Kidney (tissue), 14 donors: ENCODE measurements around the gene ETS1. TPM values are rescaled to one million over a fixed set of nuclear protein-coding genes. Genes with fewer than 3 reads are reported as not detected.
A peak's percentile ranks its signal among the peaks of the same experiment; 100 is the strongest.

Source experiments
- DNase-seq, 5 donors: peaks; one replicate each; pipeline ENCODE4 v3.0.0-alpha.2; 2013 to 2020
- FAIRE-seq: peaks from 2 replicates; lab custom pipeline; 2012; peaks lifted over from hg19 to GRCh38; lab: Jason Lieb, UNC
- H3K27ac ChIP-seq, 2 donors: one replicate each; pipeline ENCODE4 v1.7.0; 2013; ENCODE audit warnings: low read depth in 2 of 2, low read length in 2 of 2, inconsistent platforms in 1 of 2
- H3K27me3 ChIP-seq: one replicate; pipeline ENCODE4 v1.7.1; 2013; ENCODE audit warnings: low read length, inconsistent platforms; ENCODE audit not compliant: control insufficient read depth, insufficient read depth
- H3K36me3 ChIP-seq, 3 donors: one replicate each; pipeline versions ENCODE4 v1.7.0 to v1.7.1; 2013; ENCODE audit warnings: low read length in 3 of 3, control low read depth in 1 of 3, inconsistent platforms in 1 of 3; ENCODE audit not compliant: insufficient read depth in 3 of 3, control insufficient read depth in 2 of 3
- H3K4me1 ChIP-seq, 3 donors: one replicate each; pipeline versions ENCODE4 v1.7.0 to v1.7.1; 2013; ENCODE audit warnings: low read length in 3 of 3, inconsistent platforms in 1 of 3, low read depth in 1 of 3; ENCODE audit not compliant: control insufficient read depth in 2 of 3, insufficient read depth in 2 of 3
- H3K4me3 ChIP-seq, 3 donors: one replicate each; pipeline versions ENCODE4 v1.7.0 to v1.8.1; 2013; ENCODE audit warnings: low read length in 3 of 3, control low read depth in 1 of 3, inconsistent platforms in 1 of 3
- H3K9ac ChIP-seq, 3 donors: one replicate each; pipeline versions ENCODE4 v1.7.0 to v1.7.1; 2013; ENCODE audit warnings: low read length in 3 of 3, control low read depth in 1 of 3, inconsistent platforms in 1 of 3
- H3K9me3 ChIP-seq, 3 donors: one replicate each; pipeline versions ENCODE4 v1.7.0 to v1.7.1; 2013; ENCODE audit warnings: low read length in 3 of 3, control low read depth in 1 of 3, inconsistent platforms in 1 of 3; ENCODE audit not compliant: control insufficient read depth in 2 of 3, insufficient read depth in 1 of 3
- CTCF ChIP-seq: IDR thresholded peaks from 3 replicates; pipeline ENCODE4 v1.5.1; 2012; ENCODE audit warnings: mild to moderate bottlenecking, moderate library complexity, borderline replicate concordance; ENCODE audit not compliant: insufficient read depth; ENCODE audit errors: extremely low read depth
- intact Hi-C: fragments of 100-400 bp; cut with DNase I; formaldehyde crosslinking; loops from one replicate; pipeline ENCODE4 v1.11.1; 2022
- polyA plus RNA-seq: library from polyadenylated mRNA; stranded (reverse); fragments of 350-450 nt; fragmentation: Illumina TruSeq; extraction: RNeasy Lipid Tissue Mini Kit (QIAGEN cat#74804); gene quantifications from one replicate; pipeline ENCODE4 v1.2.3, GENCODE V29; 2014; ENCODE audit warnings: low read depth, low replicate concordance; ENCODE audit not compliant: insufficient read depth
- total RNA-seq: library from RNA; stranded (reverse); fragmentation: NEBNext Ultra II Directional; extraction: Animal tissue kit (Norgen Biotek cat#: 25700); gene quantifications from one replicate; pipeline ENCODE4 v1.2.1, GENCODE V29; 2021
- donor health status: control.
- donor health status: control.
- donor health status: control.
- donor health status: control.
- donor health status: control.
- donor health status: DM: yes; HTN: yes; CAD: no.
- donor health status: Normal renal cell carcinoma (clear cell type).

The ETS1 gene
- total and polyA plus RNA-seq, 2 donors from 2014 or later: 23.5 to 124 TPM

GRCh38 chr11:128506356-128506755, 81.0 kb downstream of the ETS1 start:
- H3K9me3 ChIP-seq: no peaks in the 10 kb centered on the region
- intact Hi-C loops: no loop called here
- H3K27ac ChIP-seq: peak overlapping the region in 1 of 2 donors; percentile 66
- TF ChIP-seq CTCF: no peak
- H3K4me1 ChIP-seq: peaks cover 0 to 50% (median 29%) of the 10 kb centered on the region in 3 donors
- H3K4me3 ChIP-seq: no peak overlapping the region
- no peak overlapping the region for H3K9ac ChIP-seq
- FAIRE-seq (no peak), DNase-seq (no peak)
- H3K36me3 ChIP-seq: peaks cover 0 to 3% (median 0%) of the 10 kb centered on the region in 3 donors
- H3K27me3 ChIP-seq: no peaks in the 10 kb centered on the region

- peaks cover 0 to 55% (median 34%) of the 10 kb centered on the region in 3 donors for H3K4me1 ChIP-seq
- no peak overlapping the region for H3K27ac ChIP-seq
- intact Hi-C loops: no loop called here
- TF ChIP-seq CTCF: no peak
- peaks cover 0 to 4% (median 0%) of the 10 kb centered on the region in 3 donors for H3K36me3 ChIP-seq
- no peaks in the 10 kb centered on the region for H3K9me3 ChIP-seq
- no peak overlapping the region for H3K4me3 ChIP-seq
- no peak for FAIRE-seq
- no peak overlapping the region for H3K9ac ChIP-seq
- peak in 1 of 5 donors; percentile 24 for DNase-seq
- no peaks in the 10 kb centered on the region for H3K27me3 ChIP-seq
Measured at GRCh38 chr11:128505449-128506065, 81.8 kb downstream of the ETS1 start.

GRCh38 chr11:128504486-128504885, 82.9 kb downstream of the ETS1 start:
- H3K9ac ChIP-seq: peak overlapping the region in 1 of 3 donors; percentile 34
- no peaks in the 10 kb centered on the region for H3K9me3 ChIP-seq
- TF ChIP-seq CTCF: no peak
- FAIRE-seq (no peak), DNase-seq (no peak)
- H3K27ac ChIP-seq: peak overlapping the region; percentile 15 to 57
- H3K36me3 ChIP-seq: peaks cover 0 to 4% (median 0%) of the 10 kb centered on the region in 3 donors
- peaks cover 0 to 54% (median 34%) of the 10 kb centered on the region in 3 donors for H3K4me1 ChIP-seq
- no peak overlapping the region for H3K4me3 ChIP-seq
- intact Hi-C loops: no loop called here
- H3K27me3 ChIP-seq: no peaks in the 10 kb centered on the region
